GM23248 (cell line): ENCODE measurements around the gene BNIP3. TPM values are rescaled to one million over a fixed set of nuclear protein-coding genes. Genes with fewer than 3 reads are reported as not detected.

Experiments
- DNase-seq: peaks from one replicate; pipeline ENCODE4 v3.0.0-alpha.2; 2015
- H2AFZ ChIP-seq: fragments of 200-600 bp; sonication (generic); 2 replicates; pipeline ENCODE4 v1.6.1; 2016; ENCODE audit warnings: antibody characterized with exemption
- H3F3A ChIP-seq: fragments of 200-600 bp; sonication (generic); 2 replicates; pipeline ENCODE4 v1.6.1; 2016; ENCODE audit warnings: mild to moderate bottlenecking, antibody characterized with exemption, mixed run types; ENCODE audit not compliant: insufficient read depth
- H3K27ac ChIP-seq: fragments of 200-600 bp; sonication (generic); 2 replicates; pipeline ENCODE4 v1.5.1; 2016; ENCODE audit warnings: mild to moderate bottlenecking
- H3K27me3 ChIP-seq: fragments of 200-600 bp; sonication (generic); replicated peaks from 2 replicates; pipeline ENCODE4 v1.6.1; 2016; ENCODE audit warnings: mild to moderate bottlenecking; ENCODE audit not compliant: insufficient read depth
- H3K36me3 ChIP-seq: fragments of 200-600 bp; sonication (generic); 2 replicates; pipeline ENCODE4 v1.6.1; 2016; ENCODE audit warnings: low read depth, mild to moderate bottlenecking
- H3K4me1 ChIP-seq: fragments of 200-600 bp; sonication (generic); 2 replicates; pipeline ENCODE4 v1.6.1; 2016; ENCODE audit warnings: mild to moderate bottlenecking; ENCODE audit not compliant: insufficient read depth
- H3K4me2 ChIP-seq: fragments of 200-600 bp; sonication (generic); one replicate; pipeline ENCODE4 v1.6.1; 2016; ENCODE audit warnings: mild to moderate bottlenecking; ENCODE audit not compliant: unreplicated experiment
- H3K4me3 ChIP-seq: fragments of 200-600 bp; sonication (generic); 2 replicates; pipeline ENCODE4 v1.5.1; 2016; ENCODE audit warnings: mild to moderate bottlenecking
- H3K79me2 ChIP-seq: fragments of 200-600 bp; sonication (generic); 2 replicates; pipeline ENCODE4 v1.6.1; 2016; ENCODE audit warnings: mild to moderate bottlenecking; ENCODE audit not compliant: insufficient read depth
- H3K9ac ChIP-seq: fragments of 200-600 bp; sonication (generic); 2 replicates; pipeline ENCODE4 v1.6.1; 2016; ENCODE audit warnings: mild to moderate bottlenecking
- H3K9me2 ChIP-seq: fragments of 200-600 bp; sonication (generic); 2 replicates; pipeline ENCODE4 v1.6.1; 2016; ENCODE audit warnings: mixed run types, mild to moderate bottlenecking, moderate library complexity; ENCODE audit not compliant: insufficient read depth
- H3K9me3 ChIP-seq: fragments of 200-600 bp; sonication (generic); one replicate; pipeline ENCODE4 v1.6.1; 2017; ENCODE audit warnings: low read depth
- H4K20me1 ChIP-seq: fragments of 200-600 bp; sonication (generic); 2 replicates; pipeline ENCODE4 v1.6.0; 2016; ENCODE audit not compliant: insufficient read depth
- EZH2 ChIP-seq: fragments of 200-600 bp; sonication (generic); IDR thresholded peaks from 2 replicates; pipeline ENCODE4 v1.6.1; 2018; ENCODE audit warnings: antibody characterized with exemption, mild to moderate bottlenecking; ENCODE audit not compliant: insufficient read depth, poor library complexity, severe bottlenecking
- EZH2phosphoT487 ChIP-seq: fragments of 200-600 bp; sonication (generic); IDR thresholded peaks from 2 replicates; pipeline ENCODE4 v1.6.1; 2018; ENCODE audit warnings: antibody characterized with exemption, moderate library complexity, mild to moderate bottlenecking, low read depth; ENCODE audit not compliant: insufficient read depth
- WGBS, 2 experiments: methylation state at CpG; one replicate each; pipeline ENCODE4 v1.1.6; 2015 to 2017; ENCODE audit warnings: low lambda C conversion rate in 2 of 2, low coverage in 1 of 2; ENCODE audit errors: missing lambda C conversion rate in 2 of 2; 5-methylcytosine and 5-hydroxymethylcytosine counted together
- in situ Hi-C: fragments of 300-500 bp; cut with MboI; formaldehyde crosslinking; loops from 2 replicates; pipeline ENCODE4 v1.15.0; 2020
- polyA plus RNA-seq: library from polyadenylated mRNA; unstranded; fragments of >200 nt; fragmentation: Nextera tagmentation; extraction: Ambion mirVana; gene quantifications from 2 replicates; pipeline ENCODE4 v1.2.1, GENCODE V29; 2016
- total RNA-seq: library from RNA; depleted of rRNA; stranded (reverse); fragments of >200 nt; shearing (Covaris generic); gene quantifications from 2 replicates; pipeline ENCODE4 v1.2.3, GENCODE V29; 2014

The BNIP3 gene
- total and polyA plus RNA-seq, 2 experiments from 2014 or later, result 370 to 423 TPM

DNA sequence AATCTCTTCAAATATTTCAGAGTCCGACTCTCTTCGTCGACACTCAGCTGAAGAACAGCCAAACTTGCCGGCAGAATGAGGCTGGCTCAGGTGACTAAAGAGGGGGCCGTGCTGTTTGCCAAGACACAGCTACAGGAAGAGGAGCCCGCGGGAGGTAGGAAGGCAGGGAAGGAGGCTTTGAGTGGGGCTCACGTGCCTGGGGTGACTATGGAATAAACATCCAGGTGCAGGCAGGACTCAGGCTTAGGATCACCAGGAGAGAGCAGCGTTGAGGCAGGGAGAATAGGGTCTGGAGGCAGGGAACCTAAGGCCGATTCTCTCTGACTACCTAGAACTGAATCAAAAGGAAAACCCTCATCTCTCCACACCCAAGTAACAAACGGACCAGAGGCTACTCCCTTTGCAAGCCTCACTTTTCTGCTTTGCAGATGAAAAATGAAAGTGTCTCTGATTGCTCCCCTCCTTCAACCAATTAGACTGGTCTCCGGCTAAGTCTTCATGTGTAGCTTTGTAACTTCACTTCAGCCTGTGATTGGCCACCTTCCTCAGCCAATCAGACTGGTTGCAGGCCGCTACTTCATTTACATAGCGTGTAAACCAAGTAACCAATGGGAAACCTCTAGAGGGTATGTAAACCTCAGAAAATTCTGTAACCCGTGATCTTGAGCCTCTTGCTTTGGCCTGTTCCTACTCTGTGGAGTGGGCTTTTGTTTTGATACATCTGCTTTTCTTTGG is 19.7 kb upstream of the BNIP3 start:
- no peak for DNase-seq
- in situ Hi-C loops, result no loop called here

GRCh38 chr10:131998845-131999681 is 17.3 kb upstream of the BNIP3 start:
- in situ Hi-C loops, result no loop called here

More for the DNA sequence above, 19.7 kb upstream of the BNIP3 start:
- Histone ChIP-seq H3K27me3 (peaks cover 7% of the 10 kb centered on the region; the same call in 1 of the 2 replicates), H3K9me2 (no peaks in the 10 kb centered on the region), H3K4me3 (no peak overlapping the region), H3K9ac (no peak overlapping the region), H3K4me2 (no peak overlapping the region), H3F3A (peaks cover 9% of the 10 kb centered on the region; the same call in 1 of the 2 replicates), H3K79me2 (no peaks in the 10 kb centered on the region), H2AFZ (no peak overlapping the region), H4K20me1 (no peaks in the 10 kb centered on the region), H3K4me1 (peaks cover 9% of the 10 kb centered on the region; the same call in 1 of the 2 replicates), H3K27ac (no peak overlapping the region), H3K9me3 (no peaks in the 10 kb centered on the region), H3K36me3 (no peaks in the 10 kb centered on the region)
- 52 to 58% methylated on average over 15 of the region's 15 CpGs for WGBS, 2 experiments
- TF ChIP-seq EZH2 (no peak), EZH2phosphoT487 (no peak)

DNA sequence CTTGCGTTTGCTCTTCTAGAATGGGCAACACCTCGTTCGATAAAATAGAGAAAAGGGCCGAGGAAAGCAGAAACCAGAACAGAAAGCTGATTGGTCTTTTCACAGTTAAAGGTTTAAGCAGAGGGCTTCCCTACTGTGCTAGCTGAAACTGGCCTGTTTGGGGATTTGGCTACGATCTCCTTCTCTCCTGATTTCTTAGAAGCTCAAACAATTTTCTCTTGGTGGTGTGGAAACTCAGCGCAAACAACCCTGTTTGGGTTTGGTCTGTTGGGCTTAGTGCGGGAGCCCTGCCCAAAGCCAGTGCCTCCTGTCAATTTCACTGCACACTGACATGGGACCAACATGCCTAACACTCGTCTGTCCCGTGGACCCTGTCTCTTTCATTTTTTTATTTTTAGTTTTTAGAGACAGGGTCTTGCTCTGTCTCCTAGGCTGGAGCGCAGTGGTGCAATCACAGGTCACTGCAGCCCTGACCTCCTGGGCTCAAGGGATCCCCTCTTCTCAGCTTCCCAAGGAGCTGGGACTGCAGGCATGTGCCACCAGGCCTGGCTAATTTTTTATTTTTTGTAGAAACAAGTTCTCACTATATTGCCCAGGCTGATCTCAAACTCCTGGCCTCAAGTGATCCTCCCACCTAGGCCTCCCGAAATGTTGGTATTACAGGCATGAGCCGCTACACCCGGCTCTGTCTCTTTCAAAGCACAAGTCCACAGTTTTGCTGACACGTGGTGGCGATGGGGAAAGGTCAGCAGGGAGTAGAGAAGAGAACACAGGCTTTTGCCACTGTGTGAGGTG is 16.5 kb upstream of the BNIP3 start:
- TF ChIP-seq EZH2 (no peak), EZH2phosphoT487 (no peak)
- 49 to 53% methylated on average over 15 of the region's 15 CpGs for WGBS, 2 experiments
- Histone ChIP-seq H3K9ac (peak overlapping the region; percentile 39; the same call in 1 of the 2 replicates), H3K4me3 (peak overlapping the region; percentile 33), H3K4me2 (peak overlapping the region; percentile 74), H4K20me1 (no peaks in the 10 kb centered on the region), H3K27me3 (peaks cover 7% of the 10 kb centered on the region; the same call in 1 of the 2 replicates), H3K27ac (0 out of 2 replicates have a peak overlapping the region, but pooled peaks have one; percentile 17), H3K9me2 (no peaks in the 10 kb centered on the region), H3K79me2 (no peaks in the 10 kb centered on the region), H3K9me3 (no peaks in the 10 kb centered on the region), H3F3A (peaks cover 9% of the 10 kb centered on the region; the same call in 1 of the 2 replicates), H3K4me1 (peaks cover 9% of the 10 kb centered on the region; the same call in 1 of the 2 replicates), H3K36me3 (no peaks in the 10 kb centered on the region), H2AFZ (peak overlapping the region; percentile 91)
- in situ Hi-C loops, result no loop called here
- no peak for DNase-seq

More at GRCh38 chr10:131998845-131999681, 17.3 kb upstream of the BNIP3 start:
- H3K9me2 ChIP-seq, result no peaks in the 10 kb centered on the region
- no peak overlapping the region for H3K4me2 ChIP-seq
- no peak overlapping the region for H3K27ac ChIP-seq
- H3K4me1 ChIP-seq, result peaks cover 9% of the 10 kb centered on the region; the same call in 1 of the 2 replicates
- peaks cover 7% of the 10 kb centered on the region; the same call in 1 of the 2 replicates for H3K27me3 ChIP-seq
- peaks cover 9% of the 10 kb centered on the region; the same call in 1 of the 2 replicates for H3F3A ChIP-seq
- H3K79me2 ChIP-seq, result no peaks in the 10 kb centered on the region
- DNase-seq, result no peak
- no peak overlapping the region for H3K9ac ChIP-seq
- WGBS, 2 experiments, result 89 to 91% methylated on average over 18 of the region's 18 CpGs
- H2AFZ ChIP-seq, result no peak overlapping the region
- H3K9me3 ChIP-seq, result no peaks in the 10 kb centered on the region
- TF ChIP-seq EZH2phosphoT487 (no peak), EZH2 (no peak)
- no peaks in the 10 kb centered on the region for H4K20me1 ChIP-seq
- no peaks in the 10 kb centered on the region for H3K36me3 ChIP-seq
- no peak overlapping the region for H3K4me3 ChIP-seq
